ENCODE measurements around the gene GRHL1. TPM values are rescaled to one million over a fixed set of nuclear protein-coding genes. Genes with fewer than 3 reads are reported as not detected.
A peak's percentile ranks its signal among the peaks of the same experiment; 100 is the strongest.

GRHL1 gene
- total and polyA plus RNA-seq, 4 donors = 3.6 to 13.7 (median 6.1) TPM

- H3K36me3 ChIP-seq (ENCODE audit: control insufficient read depth in 4 of 4, insufficient read depth in 3 of 4, low read depth in 1 of 4, low read length in 3 of 4) = no peaks in the 10 kb centered on the region
- no peak overlapping the region for H3K27ac ChIP-seq (ENCODE audit: low read depth in 1 of 2, low read length in 2 of 2)
- 94% methylated on average over 4 of the region's 4 CpGs for WGBS
- peaks cover 9 to 19% (median 14%) of the 10 kb centered on the region in 4 donors for H3K4me1 ChIP-seq (ENCODE audit: control insufficient read depth in 4 of 4, insufficient read depth in 4 of 4, low read length in 3 of 4)
- H3K4me3 ChIP-seq (ENCODE audit: low read depth in 1 of 3, low read length in 3 of 3) = no peak overlapping the region
- TF ChIP-seq RAD21 (IDR thresholded peaks at IDR 0.05) (peak in 1 of 2 donors; percentile 29), RXRA (IDR thresholded peaks at IDR 0.05) (peak; percentile 65 to 72), FOXA1 (IDR thresholded peaks at IDR 0.05) (no peak), MAX (IDR thresholded peaks at IDR 0.05) (no peak), JUND (IDR thresholded peaks at IDR 0.05) (no peak), EGR1 (IDR thresholded peaks at IDR 0.05; ENCODE audit: low read depth in 2 of 2) (no peak), SP1 (IDR thresholded peaks at IDR 0.05) (peak; percentile 17)
- no peaks in the 10 kb centered on the region for H3K27me3 ChIP-seq (ENCODE audit: control insufficient read depth in 4 of 4, insufficient read depth in 4 of 4, low read length in 3 of 4)
- no peak overlapping the region for H3K9ac ChIP-seq (ENCODE audit: low read depth in 1 of 2, low read length in 2 of 2)
- no peaks in the 10 kb centered on the region for H3K9me3 ChIP-seq (ENCODE audit: control insufficient read depth in 4 of 4, low read length in 3 of 4)
- no peak for DNase-seq (ENCODE audit: low spot score)
Measured at GRCh38 chr2:10022445-10022844, 71.0 kb downstream of the GRHL1 start.

GRCh38 chr2:10022966-10023662 lies 71.6 kb downstream of the GRHL1 start:
- no peak for DNase-seq (ENCODE audit: low spot score)
- Histone ChIP-seq H3K27me3 (ENCODE audit: control insufficient read depth in 4 of 4, insufficient read depth in 4 of 4, low read length in 3 of 4) (no peaks in the 10 kb centered on the region), H3K36me3 (ENCODE audit: control insufficient read depth in 4 of 4, insufficient read depth in 3 of 4, low read depth in 1 of 4, low read length in 3 of 4) (no peaks in the 10 kb centered on the region), H3K27ac (ENCODE audit: low read depth in 1 of 2, low read length in 2 of 2) (no peak overlapping the region), H3K9me3 (ENCODE audit: control insufficient read depth in 4 of 4, low read length in 3 of 4) (no peaks in the 10 kb centered on the region), H3K4me3 (ENCODE audit: low read depth in 1 of 3, low read length in 3 of 3) (no peak overlapping the region), H3K9ac (ENCODE audit: low read depth in 1 of 2, low read length in 2 of 2) (no peak overlapping the region), H3K4me1 (ENCODE audit: control insufficient read depth in 4 of 4, insufficient read depth in 4 of 4, low read length in 3 of 4) (peaks cover 5 to 15% (median 12%) of the 10 kb centered on the region in 4 donors)
- TF ChIP-seq, protein P1, sequence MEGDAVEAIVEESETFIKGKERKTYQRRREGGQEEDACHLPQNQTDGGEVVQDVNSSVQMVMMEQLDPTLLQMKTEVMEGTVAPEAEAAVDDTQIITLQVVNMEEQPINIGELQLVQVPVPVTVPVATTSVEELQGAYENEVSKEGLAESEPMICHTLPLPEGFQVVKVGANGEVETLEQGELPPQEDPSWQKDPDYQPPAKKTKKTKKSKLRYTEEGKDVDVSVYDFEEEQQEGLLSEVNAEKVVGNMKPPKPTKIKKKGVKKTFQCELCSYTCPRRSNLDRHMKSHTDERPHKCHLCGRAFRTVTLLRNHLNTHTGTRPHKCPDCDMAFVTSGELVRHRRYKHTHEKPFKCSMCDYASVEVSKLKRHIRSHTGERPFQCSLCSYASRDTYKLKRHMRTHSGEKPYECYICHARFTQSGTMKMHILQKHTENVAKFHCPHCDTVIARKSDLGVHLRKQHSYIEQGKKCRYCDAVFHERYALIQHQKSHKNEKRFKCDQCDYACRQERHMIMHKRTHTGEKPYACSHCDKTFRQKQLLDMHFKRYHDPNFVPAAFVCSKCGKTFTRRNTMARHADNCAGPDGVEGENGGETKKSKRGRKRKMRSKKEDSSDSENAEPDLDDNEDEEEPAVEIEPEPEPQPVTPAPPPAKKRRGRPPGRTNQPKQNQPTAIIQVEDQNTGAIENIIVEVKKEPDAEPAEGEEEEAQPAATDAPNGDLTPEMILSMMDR (IDR thresholded peaks at IDR 0.05; ENCODE audit: low read depth, low read length, missing input control) = peak; percentile 6
- TF ChIP-seq YY1 (IDR thresholded peaks at IDR 0.05) (no peak), FOXA1 (IDR thresholded peaks at IDR 0.05) (no peak), RAD21 (IDR thresholded peaks at IDR 0.05) (peak; percentile 53 to 55)
- TF ChIP-seq, protein P2, sequence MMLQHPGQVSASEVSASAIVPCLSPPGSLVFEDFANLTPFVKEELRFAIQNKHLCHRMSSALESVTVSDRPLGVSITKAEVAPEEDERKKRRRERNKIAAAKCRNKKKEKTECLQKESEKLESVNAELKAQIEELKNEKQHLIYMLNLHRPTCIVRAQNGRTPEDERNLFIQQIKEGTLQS (IDR thresholded peaks at IDR 0.05) = no peak
- WGBS = 92% methylated on average over 10 of the region's 10 CpGs

DNA sequence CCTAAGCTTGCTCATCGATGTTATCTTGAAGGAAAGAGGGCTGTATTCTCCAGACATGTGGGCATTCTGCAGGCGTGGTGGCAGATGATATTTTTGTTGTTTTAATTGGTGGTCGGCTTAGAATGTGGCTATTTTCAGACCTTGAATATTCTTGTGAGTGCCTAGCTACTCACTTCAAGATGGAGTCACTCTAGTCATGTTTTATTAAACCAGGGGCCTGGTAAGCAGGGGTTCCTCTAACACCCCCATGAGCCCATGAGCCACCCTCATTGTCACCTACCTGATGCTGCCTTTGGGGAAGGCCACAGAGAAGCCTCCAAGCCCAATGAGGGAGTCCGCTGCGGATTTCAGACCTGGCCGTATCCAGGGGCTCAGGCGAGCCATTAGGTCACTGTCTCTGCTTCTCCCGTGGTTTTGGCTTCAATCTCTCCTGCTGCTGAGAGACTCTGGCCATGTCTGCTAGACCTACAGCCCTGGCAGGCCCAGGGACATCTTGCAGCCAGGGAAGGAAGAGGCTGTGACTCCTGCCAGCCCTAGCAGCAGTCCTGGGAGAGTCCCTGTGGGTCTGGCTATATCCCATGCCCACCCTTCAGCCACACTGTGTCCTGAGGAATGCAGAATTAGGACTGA lies 75.6 kb downstream of the GRHL1 start:
- Histone ChIP-seq H3K36me3 (ENCODE audit: control insufficient read depth in 4 of 4, insufficient read depth in 3 of 4, low read depth in 1 of 4, low read length in 3 of 4) (no peaks in the 10 kb centered on the region), H3K27ac (ENCODE audit: low read depth in 1 of 2, low read length in 2 of 2) (no peak overlapping the region), H3K4me1 (ENCODE audit: control insufficient read depth in 4 of 4, insufficient read depth in 4 of 4, low read length in 3 of 4) (no peaks in the 10 kb centered on the region), H3K27me3 (ENCODE audit: control insufficient read depth in 4 of 4, insufficient read depth in 4 of 4, low read length in 3 of 4) (no peaks in the 10 kb centered on the region), H3K4me3 (ENCODE audit: low read depth in 1 of 3, low read length in 3 of 3) (no peak overlapping the region), H3K9ac (ENCODE audit: low read depth in 1 of 2, low read length in 2 of 2) (no peak overlapping the region), H3K9me3 (ENCODE audit: control insufficient read depth in 4 of 4, low read length in 3 of 4) (no peaks in the 10 kb centered on the region)
- DNase-seq (ENCODE audit: low spot score) = no peak
- 90% methylated on average over 8 of the region's 8 CpGs for WGBS
- TF ChIP-seq YY1 (IDR thresholded peaks at IDR 0.05) (no peak), TAF1 (conservative IDR thresholded peaks at IDR 0.05) (no peak), MAX (IDR thresholded peaks at IDR 0.05) (no peak), HNF4G (IDR thresholded peaks at IDR 0.05) (no peak), SP1 (IDR thresholded peaks at IDR 0.05) (no peak), RXRA (IDR thresholded peaks at IDR 0.05) (no peak), HNF4A (conservative IDR thresholded peaks at IDR 0.05) (no peak), FOXA1 (IDR thresholded peaks at IDR 0.05) (no peak)
- TF ChIP-seq, protein P1 (IDR thresholded peaks at IDR 0.05; ENCODE audit: low read depth, low read length, missing input control) = no peak
- TF ChIP-seq, protein P3, sequence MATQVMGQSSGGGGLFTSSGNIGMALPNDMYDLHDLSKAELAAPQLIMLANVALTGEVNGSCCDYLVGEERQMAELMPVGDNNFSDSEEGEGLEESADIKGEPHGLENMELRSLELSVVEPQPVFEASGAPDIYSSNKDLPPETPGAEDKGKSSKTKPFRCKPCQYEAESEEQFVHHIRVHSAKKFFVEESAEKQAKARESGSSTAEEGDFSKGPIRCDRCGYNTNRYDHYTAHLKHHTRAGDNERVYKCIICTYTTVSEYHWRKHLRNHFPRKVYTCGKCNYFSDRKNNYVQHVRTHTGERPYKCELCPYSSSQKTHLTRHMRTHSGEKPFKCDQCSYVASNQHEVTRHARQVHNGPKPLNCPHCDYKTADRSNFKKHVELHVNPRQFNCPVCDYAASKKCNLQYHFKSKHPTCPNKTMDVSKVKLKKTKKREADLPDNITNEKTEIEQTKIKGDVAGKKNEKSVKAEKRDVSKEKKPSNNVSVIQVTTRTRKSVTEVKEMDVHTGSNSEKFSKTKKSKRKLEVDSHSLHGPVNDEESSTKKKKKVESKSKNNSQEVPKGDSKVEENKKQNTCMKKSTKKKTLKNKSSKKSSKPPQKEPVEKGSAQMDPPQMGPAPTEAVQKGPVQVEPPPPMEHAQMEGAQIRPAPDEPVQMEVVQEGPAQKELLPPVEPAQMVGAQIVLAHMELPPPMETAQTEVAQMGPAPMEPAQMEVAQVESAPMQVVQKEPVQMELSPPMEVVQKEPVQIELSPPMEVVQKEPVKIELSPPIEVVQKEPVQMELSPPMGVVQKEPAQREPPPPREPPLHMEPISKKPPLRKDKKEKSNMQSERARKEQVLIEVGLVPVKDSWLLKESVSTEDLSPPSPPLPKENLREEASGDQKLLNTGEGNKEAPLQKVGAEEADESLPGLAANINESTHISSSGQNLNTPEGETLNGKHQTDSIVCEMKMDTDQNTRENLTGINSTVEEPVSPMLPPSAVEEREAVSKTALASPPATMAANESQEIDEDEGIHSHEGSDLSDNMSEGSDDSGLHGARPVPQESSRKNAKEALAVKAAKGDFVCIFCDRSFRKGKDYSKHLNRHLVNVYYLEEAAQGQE (IDR thresholded peaks at IDR 0.05) = no peak
- TF ChIP-seq, protein P4, sequence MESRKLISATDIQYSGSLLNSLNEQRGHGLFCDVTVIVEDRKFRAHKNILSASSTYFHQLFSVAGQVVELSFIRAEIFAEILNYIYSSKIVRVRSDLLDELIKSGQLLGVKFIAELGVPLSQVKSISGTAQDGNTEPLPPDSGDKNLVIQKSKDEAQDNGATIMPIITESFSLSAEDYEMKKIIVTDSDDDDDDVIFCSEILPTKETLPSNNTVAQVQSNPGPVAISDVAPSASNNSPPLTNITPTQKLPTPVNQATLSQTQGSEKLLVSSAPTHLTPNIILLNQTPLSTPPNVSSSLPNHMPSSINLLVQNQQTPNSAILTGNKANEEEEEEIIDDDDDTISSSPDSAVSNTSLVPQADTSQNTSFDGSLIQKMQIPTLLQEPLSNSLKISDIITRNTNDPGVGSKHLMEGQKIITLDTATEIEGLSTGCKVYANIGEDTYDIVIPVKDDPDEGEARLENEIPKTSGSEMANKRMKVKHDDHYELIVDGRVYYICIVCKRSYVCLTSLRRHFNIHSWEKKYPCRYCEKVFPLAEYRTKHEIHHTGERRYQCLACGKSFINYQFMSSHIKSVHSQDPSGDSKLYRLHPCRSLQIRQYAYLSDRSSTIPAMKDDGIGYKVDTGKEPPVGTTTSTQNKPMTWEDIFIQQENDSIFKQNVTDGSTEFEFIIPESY (IDR thresholded peaks at IDR 0.05) = no peak

All from liver (tissue), 9 donors.